ENCODE results near the gene TOPAZ1. TPM values are rescaled to one million over a fixed set of nuclear protein-coding genes. Genes with fewer than 3 reads are reported as not detected.

The TOPAZ1 gene
- total and polyA plus RNA-seq, 2 of the 8 experiments (the other 6 are each of a cell fraction or from before 2014, with no cell fraction given), result not detected

DNA sequence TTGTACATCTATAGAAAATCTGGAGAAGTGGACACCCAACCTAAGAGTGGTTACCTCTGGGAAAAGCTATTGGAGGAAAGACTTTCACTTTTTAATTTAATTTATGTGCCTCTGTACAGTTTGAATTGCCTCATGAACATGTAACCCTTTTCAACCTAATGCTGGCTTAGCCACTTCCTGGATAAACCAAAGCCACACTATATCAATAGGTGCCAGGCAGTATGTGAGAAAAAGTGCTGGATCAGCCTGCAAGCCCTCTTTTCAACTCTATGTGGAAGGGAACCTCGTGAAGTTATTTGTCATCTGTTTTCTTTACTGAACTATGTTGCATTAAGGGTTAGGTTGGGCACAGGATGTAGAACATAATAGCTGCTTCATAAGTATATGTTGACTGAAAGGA is 9.3 kb upstream of the TOPAZ1 start:
- H3K79me2 ChIP-seq (ENCODE audit: control insufficient read depth in 1 of 2, insufficient read depth in 2 of 2, low read length in 2 of 2), result no peaks in the 10 kb centered on the region
- H3K18ac ChIP-seq (ENCODE audit: extremely low read depth, low read length), result no peak overlapping the region
- no peak overlapping the region for H3K9ac ChIP-seq (replicated peaks in 1 of 4; ENCODE audit: extremely low read depth in 1 of 4, low read depth in 3 of 4, low read length in 3 of 4)
- POLR2A ChIA-PET (ENCODE audit: partially characterized antibody), result no interaction called here
- H3K56ac ChIP-seq (replicated peaks; ENCODE audit: insufficient read length, low read depth, low read length), result no peak overlapping the region
- H2AK5ac ChIP-seq (ENCODE audit: low read depth, low read length), result no peak overlapping the region
- no peak overlapping the region for H2BK15ac ChIP-seq (ENCODE audit: low read length)
- H4K5ac ChIP-seq (ENCODE audit: insufficient read length, low read depth, low read length), result no peak overlapping the region
- CTCF ChIA-PET (ENCODE audit: partially characterized antibody), result no interaction called here
- H4K8ac ChIP-seq (ENCODE audit: extremely low read depth, insufficient read depth, low read length), result no peak overlapping the region
- H3K27ac ChIP-seq (ENCODE audit: low read depth, low read length), result no peak overlapping the region
- no peak overlapping the region for H2BK120ac ChIP-seq (replicated peaks; ENCODE audit: low read depth, low read length)
- H2AFZ ChIP-seq (ENCODE audit: low read length), result no peak overlapping the region
- H2BK20ac ChIP-seq (ENCODE audit: low read length), result no peak overlapping the region
- H3K27me3 ChIP-seq (replicated peaks in 1 of 4; ENCODE audit: control insufficient read depth in 3 of 4, extremely low read depth in 1 of 4, insufficient read depth in 3 of 4, low read length in 3 of 4), result no peaks in the 10 kb centered on the region
- H3K79me1 ChIP-seq (ENCODE audit: low read depth, low read length), result no peaks in the 10 kb centered on the region
- H2BK12ac ChIP-seq (ENCODE audit: low read depth, low read length), result no peak overlapping the region
- H3K4me2 ChIP-seq (ENCODE audit: insufficient read depth in 1 of 2, low read depth in 2 of 2, low read length in 2 of 2), result no peak overlapping the region
- H4K91ac ChIP-seq (replicated peaks; ENCODE audit: insufficient read length, low read length), result no peak overlapping the region
- DNase-seq (ENCODE audit: low read depth in 1 of 2, low spot score in 2 of 2) (no peak), FAIRE-seq (no peak)
- no peak overlapping the region for H2BK5ac ChIP-seq (ENCODE audit: low read depth, low read length)
- no peak overlapping the region for H3K14ac ChIP-seq (ENCODE audit: insufficient read length)
- H3K4me3 ChIP-seq (ENCODE audit: extremely low read depth in 1 of 4, insufficient read depth in 2 of 4, low read depth in 3 of 4, low read length in 4 of 4), result no peak overlapping the region
- no peaks in the 10 kb centered on the region for H3K36me3 ChIP-seq (ENCODE audit: control insufficient read depth in 2 of 4, insufficient read depth in 4 of 4, low read length in 3 of 4)
- no peaks in the 10 kb centered on the region; a peak in 1 of 7 replicates for H3K4me1 ChIP-seq (replicated peaks in 1 of 4; ENCODE audit: control insufficient read depth in 3 of 4, insufficient read depth in 4 of 4, low read length in 3 of 4)
- H3K4ac ChIP-seq (replicated peaks; ENCODE audit: insufficient read length, low read depth, low read length), result no peak overlapping the region
- no peaks in the 10 kb centered on the region for H3K23me2 ChIP-seq (ENCODE audit: low read depth, low read length)
- H4K20me1 ChIP-seq (replicated peaks in 1 of 2; ENCODE audit: control insufficient read depth in 1 of 2, insufficient read depth in 2 of 2, low read length in 2 of 2), result no peaks in the 10 kb centered on the region
- 78% methylated on average over 1 of the region's 1 CpG; no CpG with 5 or more reads in 1 of the 2 experiments for WGBS, 2 experiments (ENCODE audit: extremely low coverage in 1 of 2, insufficient coverage in 1 of 2, insufficient read length in 1 of 2, insufficient replicate concordance in 2 of 2, low coverage in 1 of 2, low lambda C conversion rate in 2 of 2, missing lambda C conversion rate in 1 of 2)
- no peaks in the 10 kb centered on the region for H3K9me3 ChIP-seq (ENCODE audit: insufficient read depth in 2 of 2, low read depth in 1 of 2, low read length in 1 of 2)
- H3K23ac ChIP-seq (ENCODE audit: insufficient read length), result no peak overlapping the region
- TF ChIP-seq EGR1 (IDR thresholded peaks at IDR 0.05; ENCODE audit: borderline replicate concordance, low read depth, low read length) (no peak), CHD2 (IDR thresholded peaks at IDR 0.05; ENCODE audit: low read length) (no peak), JUN (IDR thresholded peaks at IDR 0.05; ENCODE audit: low read depth, low read length) (no peak), HDAC6 (IDR thresholded peaks at IDR 0.05; ENCODE audit: low read depth, low read length) (no peak), ZNF274 (IDR thresholded peaks at IDR 0.05; ENCODE audit: borderline replicate concordance, extremely low read depth, low read length) (no peak), KDM4A (IDR thresholded peaks at IDR 0.05; ENCODE audit: low read depth, low read length, severe bottlenecking) (no peak), CHD1 (IDR thresholded peaks at IDR 0.05; ENCODE audit: low read depth, low read length) (no peak), CTBP2 (IDR thresholded peaks at IDR 0.05; ENCODE audit: borderline replicate concordance, insufficient read depth, insufficient read length, low read length) (no peak), RNF2 (IDR thresholded peaks at IDR 0.05; ENCODE audit: borderline replicate concordance, low read depth, low read length, missing control alignments, poor library complexity, severe bottlenecking) (no peak), ASH2L (IDR thresholded peaks at IDR 0.05; ENCODE audit: low read length) (no peak), POLR2A (IDR thresholded peaks at IDR 0.05; ENCODE audit: control extremely low read depth in 1 of 2, low read depth in 2 of 2, low read length in 2 of 2) (no peak), TAF7 (optimal IDR thresholded peaks at IDR 0.05; ENCODE audit: borderline replicate concordance, low read depth, low read length) (no peak), BCL11A (IDR thresholded peaks at IDR 0.05; ENCODE audit: low read depth in 2 of 2, low read length in 2 of 2) (no peak)
- TF ChIP-seq, protein P1, sequence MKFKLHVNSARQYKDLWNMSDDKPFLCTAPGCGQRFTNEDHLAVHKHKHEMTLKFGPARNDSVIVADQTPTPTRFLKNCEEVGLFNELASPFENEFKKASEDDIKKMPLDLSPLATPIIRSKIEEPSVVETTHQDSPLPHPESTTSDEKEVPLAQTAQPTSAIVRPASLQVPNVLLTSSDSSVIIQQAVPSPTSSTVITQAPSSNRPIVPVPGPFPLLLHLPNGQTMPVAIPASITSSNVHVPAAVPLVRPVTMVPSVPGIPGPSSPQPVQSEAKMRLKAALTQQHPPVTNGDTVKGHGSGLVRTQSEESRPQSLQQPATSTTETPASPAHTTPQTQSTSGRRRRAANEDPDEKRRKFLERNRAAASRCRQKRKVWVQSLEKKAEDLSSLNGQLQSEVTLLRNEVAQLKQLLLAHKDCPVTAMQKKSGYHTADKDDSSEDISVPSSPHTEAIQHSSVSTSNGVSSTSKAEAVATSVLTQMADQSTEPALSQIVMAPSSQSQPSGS (IDR thresholded peaks at IDR 0.05; ENCODE audit: low read length), result no peak

Measured in H1 (cell line).